Lung (tissue), 12 donors: ENCODE data around the gene LECT2. TPM values are rescaled to one million over a fixed set of nuclear protein-coding genes. Genes with fewer than 3 reads are reported as not detected.

ENCODE experiments used
- ATAC-seq: fragments of 200-7000 bp; cut with Tn5 transposase; one replicate; pipeline ENCODE4 v1.9.1; 2020; ENCODE audit warnings: moderate number of reproducible peaks; ENCODE audit not compliant: insufficient read depth, low FRiP score
- DNase-seq, 3 donors: peaks; one replicate each; pipeline ENCODE4 v3.0.0-alpha.2; 2013 to 2017
- H3K27ac ChIP-seq, 2 donors: one replicate each; pipeline ENCODE4 v1.5.1; 2013; ENCODE audit warnings: mild to moderate bottlenecking in 2 of 2, moderate library complexity in 2 of 2, control low read depth in 1 of 2, inconsistent platforms in 1 of 2, low read depth in 1 of 2, low read length in 1 of 2
- H3K27me3 ChIP-seq, 3 donors: one replicate each; pipeline ENCODE4 v1.5.1; 2013; ENCODE audit warnings: low read length in 2 of 3; ENCODE audit not compliant: control insufficient read depth in 3 of 3, insufficient read depth in 3 of 3
- H3K36me3 ChIP-seq, 4 donors: one replicate each; pipeline ENCODE4 v1.5.1; 2013; ENCODE audit warnings: low read length in 4 of 4, mild to moderate bottlenecking in 1 of 4, moderate library complexity in 1 of 4; ENCODE audit not compliant: control insufficient read depth in 4 of 4, insufficient read depth in 4 of 4
- H3K4me1 ChIP-seq, 5 donors: one replicate each; pipeline ENCODE4 v1.5.1; 2013; ENCODE audit warnings: low read length in 5 of 5, mild to moderate bottlenecking in 2 of 5, moderate library complexity in 1 of 5; ENCODE audit not compliant: control insufficient read depth in 5 of 5, insufficient read depth in 5 of 5
- H3K4me3 ChIP-seq: one replicate; pipeline ENCODE4 v1.5.1; 2013; ENCODE audit warnings: mild to moderate bottlenecking, control low read depth, moderate library complexity
- H3K9ac ChIP-seq, 2 donors: one replicate each; pipeline ENCODE4 v1.5.1; 2013; ENCODE audit warnings: low read length in 2 of 2, control low read depth in 1 of 2; ENCODE audit not compliant: insufficient read depth in 1 of 2
- H3K9me3 ChIP-seq, 4 donors: one replicate each; pipeline ENCODE4 v1.5.1; 2013; ENCODE audit warnings: low read length in 3 of 4, mild to moderate bottlenecking in 1 of 4, moderate library complexity in 1 of 4; ENCODE audit not compliant: control insufficient read depth in 4 of 4, insufficient read depth in 3 of 4
- WGBS, 2 donors: extraction: QIAGEN DNeasy Blood & Tissue Kit; methylation state at CpG; one replicate each; pipeline ENCODE4 v1.1.7; 2013; 5-methylcytosine and 5-hydroxymethylcytosine counted together
- polyA plus RNA-seq, 2 donors: library from polyadenylated mRNA; stranded (reverse); fragments of 200-250 nt; gene quantifications; one replicate each; pipeline ENCODE4 v1.2.1, GENCODE V29; 2013
- total RNA-seq, 2 donors: library from RNA; depleted of rRNA in 1 of 2; stranded (reverse); fragments of >200 nt in 1 of 2; gene quantifications; one replicate each; pipeline ENCODE4 v1.2.1, GENCODE V29; 2014 to 2021
- TF ChIP-seq, protein P1 (sequence below): IDR thresholded peaks from 2 replicates; pipeline ENCODE4 v1.5.1; 2012; ENCODE audit warnings: mild to moderate bottlenecking; ENCODE audit errors: control extremely low read depth, extremely low read depth
- donor health status: control.
- donor health status: control.
- donor health status: Bipolar disorder and iron deficiency.
- donor health status: healthy.
- donor health status: DM: yes; HTN: yes; CAD: no.

The LECT2 gene
- total and polyA plus RNA-seq, 4 donors, result not detected

DNA sequence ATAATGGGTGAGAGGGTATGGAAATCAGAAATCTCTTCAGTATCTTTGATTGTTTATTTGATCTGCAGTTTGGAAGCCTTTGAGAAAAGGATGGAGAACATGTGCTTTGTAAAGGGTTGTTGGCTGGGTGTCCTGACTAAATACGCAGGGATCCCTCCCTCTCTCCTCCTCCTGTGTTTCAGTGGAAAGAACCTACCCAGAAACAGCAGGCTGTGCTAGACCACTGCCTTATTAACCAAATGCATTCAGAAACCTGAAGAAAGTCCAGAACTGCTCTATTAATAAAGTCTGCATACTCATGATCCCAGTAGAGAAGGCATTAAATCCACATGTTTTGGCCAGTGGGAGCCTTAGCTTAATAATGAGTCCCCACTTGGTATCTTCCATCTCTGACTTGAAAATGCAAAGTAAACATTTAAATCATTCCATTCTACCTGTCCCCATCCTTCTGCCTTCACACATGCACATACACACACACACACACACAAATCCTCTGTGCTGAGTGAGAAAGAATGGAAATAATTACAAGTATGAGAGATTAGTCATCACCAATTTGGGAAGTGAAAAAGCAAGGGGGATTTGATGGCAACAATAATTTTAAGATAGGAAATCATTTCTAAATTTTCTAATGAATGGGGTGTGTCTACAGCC lies 10.0 kb upstream of the LECT2 start:
- Histone ChIP-seq H3K27me3 (no peaks in the 10 kb centered on the region), H3K9me3 (no peaks in the 10 kb centered on the region), H3K9ac (no peak overlapping the region), H3K27ac (no peak overlapping the region), H3K4me3 (no peak overlapping the region), H3K36me3 (no peaks in the 10 kb centered on the region), H3K4me1 (peaks cover 0 to 4% (median 0%) of the 10 kb centered on the region in 5 donors)
- ATAC-seq (no peak), DNase-seq (peak in 2 of 3 donors; percentile 34 to 40)
- WGBS, 2 donors, result 58 to 85% methylated on average over 1 of the region's 1 CpG
- TF ChIP-seq, protein P1, sequence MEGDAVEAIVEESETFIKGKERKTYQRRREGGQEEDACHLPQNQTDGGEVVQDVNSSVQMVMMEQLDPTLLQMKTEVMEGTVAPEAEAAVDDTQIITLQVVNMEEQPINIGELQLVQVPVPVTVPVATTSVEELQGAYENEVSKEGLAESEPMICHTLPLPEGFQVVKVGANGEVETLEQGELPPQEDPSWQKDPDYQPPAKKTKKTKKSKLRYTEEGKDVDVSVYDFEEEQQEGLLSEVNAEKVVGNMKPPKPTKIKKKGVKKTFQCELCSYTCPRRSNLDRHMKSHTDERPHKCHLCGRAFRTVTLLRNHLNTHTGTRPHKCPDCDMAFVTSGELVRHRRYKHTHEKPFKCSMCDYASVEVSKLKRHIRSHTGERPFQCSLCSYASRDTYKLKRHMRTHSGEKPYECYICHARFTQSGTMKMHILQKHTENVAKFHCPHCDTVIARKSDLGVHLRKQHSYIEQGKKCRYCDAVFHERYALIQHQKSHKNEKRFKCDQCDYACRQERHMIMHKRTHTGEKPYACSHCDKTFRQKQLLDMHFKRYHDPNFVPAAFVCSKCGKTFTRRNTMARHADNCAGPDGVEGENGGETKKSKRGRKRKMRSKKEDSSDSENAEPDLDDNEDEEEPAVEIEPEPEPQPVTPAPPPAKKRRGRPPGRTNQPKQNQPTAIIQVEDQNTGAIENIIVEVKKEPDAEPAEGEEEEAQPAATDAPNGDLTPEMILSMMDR, result no peak

DNA sequence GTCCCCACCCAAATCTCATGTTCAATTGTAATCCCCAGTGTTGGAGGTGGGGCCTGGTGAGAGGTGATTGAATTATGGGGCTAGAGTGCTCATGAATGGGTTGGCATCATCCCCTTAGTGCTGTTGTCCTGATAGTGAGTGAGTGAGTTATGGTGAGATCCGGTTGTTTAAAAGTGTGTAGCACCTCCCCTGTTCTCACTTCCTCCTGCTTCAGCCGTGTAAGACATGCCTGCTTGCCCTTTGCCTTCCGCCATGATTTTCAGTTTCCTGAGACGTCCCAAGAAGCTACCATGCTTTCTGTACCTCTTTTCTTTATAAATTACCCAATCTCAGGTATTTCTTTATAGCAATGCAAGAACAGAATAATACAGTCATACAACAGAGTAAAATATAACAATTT lies 742 bp upstream of the LECT2 start:
- DNase-seq (no peak), ATAC-seq (no peak)
- H3K9ac ChIP-seq, result no peak overlapping the region
- TF ChIP-seq, protein P1, result no peak
- no peaks in the 10 kb centered on the region for H3K27me3 ChIP-seq
- WGBS, 2 donors, result 71 to 74% methylated on average over 4 of the region's 4 CpGs
- H3K4me3 ChIP-seq, result no peak overlapping the region
- no peak overlapping the region for H3K27ac ChIP-seq
- H3K9me3 ChIP-seq, result no peaks in the 10 kb centered on the region
- H3K4me1 ChIP-seq, result no peaks in the 10 kb centered on the region
- no peaks in the 10 kb centered on the region for H3K36me3 ChIP-seq

DNA sequence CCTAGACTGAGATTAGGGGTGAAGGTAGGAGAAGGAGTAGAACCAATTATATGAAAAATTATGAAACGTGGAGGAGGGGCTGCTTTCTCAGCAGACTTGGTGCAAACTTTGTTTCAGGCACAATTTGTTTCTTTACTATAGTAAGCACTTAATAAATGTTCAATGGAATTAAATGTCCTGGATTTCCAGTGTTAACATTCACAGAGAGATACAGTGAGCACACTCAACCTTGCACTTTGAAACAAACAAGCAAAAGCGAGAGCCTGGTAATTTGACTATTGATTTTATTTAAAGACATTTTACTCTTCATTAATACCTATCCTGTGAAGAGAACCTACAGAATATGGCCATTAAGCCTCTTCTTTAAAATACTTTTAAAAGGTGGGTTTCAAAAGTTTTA lies 933 bp downstream of the LECT2 start:
- no peak for DNase-seq
- WGBS, 2 donors, result 82 to 88% methylated on average over 2 of the region's 2 CpGs
- Histone ChIP-seq H3K9ac (no peak overlapping the region), H3K4me3 (no peak overlapping the region), H3K27ac (no peak overlapping the region), H3K36me3 (no peaks in the 10 kb centered on the region), H3K4me1 (no peaks in the 10 kb centered on the region), H3K9me3 (no peaks in the 10 kb centered on the region), H3K27me3 (no peaks in the 10 kb centered on the region)
- ATAC-seq, result no peak
- TF ChIP-seq, protein P1, result no peak

DNA sequence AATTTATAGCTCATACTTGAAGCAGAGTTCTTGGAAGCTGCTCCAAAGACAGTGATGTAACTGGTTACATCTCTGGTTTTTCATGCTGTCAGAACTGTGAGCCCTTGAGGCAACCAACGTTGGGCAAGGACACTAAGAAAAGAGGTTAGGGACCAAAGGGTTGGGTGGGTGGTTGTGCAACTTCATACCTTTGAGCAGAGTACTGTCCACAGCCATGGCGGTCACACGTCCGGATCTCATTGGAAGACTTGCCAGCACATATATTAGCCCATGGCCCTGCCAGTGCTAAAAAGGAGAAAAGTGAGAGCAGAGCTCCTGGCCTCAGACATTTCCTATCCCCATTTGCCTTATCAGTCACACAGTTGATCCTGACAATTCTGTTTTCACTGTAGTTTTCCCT lies 2.1 kb downstream of the LECT2 start:
- 78 to 85% methylated on average over 4 of the region's 4 CpGs for WGBS, 2 donors
- H3K27me3 ChIP-seq, result no peaks in the 10 kb centered on the region
- no peak overlapping the region for H3K4me3 ChIP-seq
- TF ChIP-seq, protein P1, result no peak
- H3K9ac ChIP-seq, result no peak overlapping the region
- no peaks in the 10 kb centered on the region for H3K4me1 ChIP-seq
- H3K36me3 ChIP-seq, result no peaks in the 10 kb centered on the region
- H3K9me3 ChIP-seq, result no peaks in the 10 kb centered on the region
- no peak overlapping the region for H3K27ac ChIP-seq
- DNase-seq (no peak), ATAC-seq (no peak)
